GM12878 (cell line): Measurements from ENCODE around the gene CDH8. TPM values are rescaled to one million over a fixed set of nuclear protein-coding genes. Genes with fewer than 3 reads are reported as not detected.

Source experiments
- ATAC-seq: fragments of 200-7000 bp; cut with Tn5 transposase; 3 replicates; pipeline ENCODE4 v1.9.1; 2020; ENCODE audit warnings: mild to moderate bottlenecking, moderate library complexity
- BruUV-seq: library from RNA; stranded (reverse); fragments of 400-500 nt; replicated peaks from 2 replicates; lab custom pipeline; 2021; lab: Mats Ljungman, UMichigan
- CTCF ChIA-PET: fragments of 300-600 bp; sonication (Branson Sonifier 250); formaldehyde crosslinking; extraction: SDS; loops from one replicate; lab custom pipeline; 2021; ENCODE audit warnings: inconsistent platforms; lab: Yijun Ruan, JAX
- POLR2A ChIA-PET: fragments of 350-600 bp; formaldehyde crosslinking; extraction: SDS; loops from one replicate; lab custom pipeline; 2021; ENCODE audit warnings: inconsistent platforms; lab: Charles Lee
- RAD21 ChIA-PET: fragments of 300-600 bp; sonication (Branson Sonifier 250); formaldehyde crosslinking; loops from one replicate; lab custom pipeline; 2023; ENCODE audit warnings: antibody characterized with exemption; ENCODE audit not compliant: unreplicated experiment; lab: Charles Lee
- SMC1A ChIA-PET: fragments of 300-600 bp; sonication (Branson Sonifier 250); formaldehyde crosslinking; loops from one replicate; lab custom pipeline; 2023; ENCODE audit not compliant: unreplicated experiment, uncharacterized antibody; lab: Charles Lee
- DNase-seq: peaks from one replicate; pipeline ENCODE4 v3.0.0-alpha.2; 2011; ENCODE audit warnings: low read depth, low spot score
- FAIRE-seq: peaks from 3 replicates; lab custom pipeline; 2011; peaks lifted over from hg19 to GRCh38; lab: Jason Lieb, UNC
- H2AFZ ChIP-seq: 2 replicates; pipeline ENCODE4 v1.6.0; 2011; ENCODE audit warnings: low read depth, low read length, control low read depth; ENCODE audit not compliant: control insufficient read depth
- H3K27ac ChIP-seq: 2 replicates; pipeline ENCODE4 v1.5.1; 2011; ENCODE audit warnings: control low read depth; ENCODE audit not compliant: control insufficient read depth, insufficient read depth
- H3K27me3 ChIP-seq, 2 experiments: replicated peaks in 1 of 2; 2 replicates each; pipeline versions ENCODE4 v1.6.0 to v1.6.1; 2011; ENCODE audit warnings: low read length in 1 of 2; ENCODE audit not compliant: control insufficient read depth in 2 of 2, insufficient read depth in 2 of 2
- H3K36me3 ChIP-seq, 2 experiments: 2 replicates each; pipeline ENCODE4 v1.5.1; 2011; ENCODE audit warnings: low read length in 1 of 2; ENCODE audit not compliant: control insufficient read depth in 2 of 2, insufficient read depth in 2 of 2
- H3K4me1 ChIP-seq: 2 replicates; pipeline ENCODE4 v1.6.1; 2011; ENCODE audit warnings: mild to moderate bottlenecking, low read length, moderate library complexity, mixed read lengths; ENCODE audit not compliant: control insufficient read depth, insufficient read depth
- H3K4me2 ChIP-seq: 2 replicates; pipeline ENCODE4 v1.6.0; 2011; ENCODE audit warnings: control low read depth; ENCODE audit not compliant: control insufficient read depth, insufficient read depth
- H3K4me3 ChIP-seq: fragments of 200-600 bp; sonication (generic); 2 replicates; pipeline ENCODE4 v1.5.1; 2016
- H3K79me2 ChIP-seq: 2 replicates; pipeline ENCODE4 v1.6.0; 2011; ENCODE audit warnings: low read length; ENCODE audit not compliant: control insufficient read depth, insufficient read depth
- H3K9ac ChIP-seq: 2 replicates; pipeline ENCODE4 v1.8.0; 2011; ENCODE audit warnings: low read length, control low read depth, mixed read lengths; ENCODE audit not compliant: control insufficient read depth, insufficient read depth
- H3K9me3 ChIP-seq: replicated peaks from 3 replicates; pipeline ENCODE4 v1.5.1; 2011; ENCODE audit warnings: mild to moderate bottlenecking, low read length; ENCODE audit not compliant: control insufficient read depth, insufficient read depth
- H4K20me1 ChIP-seq: 2 replicates; pipeline ENCODE4 v1.6.0; 2011; ENCODE audit not compliant: control insufficient read depth, insufficient read depth
- ATF7 ChIP-seq: fragments of 450-650 bp; IDR thresholded peaks from 2 replicates; pipeline ENCODE4 v1.6.1; 2016; ENCODE audit warnings: low read depth, mild to moderate bottlenecking
- BMI1 ChIP-seq: fragments of 450-650 bp; IDR thresholded peaks from 2 replicates; pipeline ENCODE4 v1.6.1; 2016; ENCODE audit warnings: mild to moderate bottlenecking, moderate library complexity, borderline replicate concordance
- CHD2 ChIP-seq: IDR thresholded peaks from 2 replicates; pipeline ENCODE4 v1.6.1; 2011; ENCODE audit warnings: low read depth, low read length, improper control_type of control experiment, borderline replicate concordance
- EGR1 ChIP-seq, 2 experiments: IDR thresholded peaks; 1 replicate in 1 of 2; 2 replicates in 1 of 2; pipeline ENCODE4 v1.6.1; 2011 to 2012; ENCODE audit warnings: low read depth in 2 of 2, low read length in 2 of 2, borderline replicate concordance in 1 of 2, mild to moderate bottlenecking in 1 of 2, moderate library complexity in 1 of 2
- KLF5 ChIP-seq: fragments of 450-650 bp; IDR thresholded peaks from 2 replicates; pipeline ENCODE4 v1.6.1; 2014; ENCODE audit warnings: mild to moderate bottlenecking; ENCODE audit not compliant: partially characterized antibody
- MYC ChIP-seq: IDR thresholded peaks from 2 replicates; pipeline ENCODE4 v1.6.1; 2011; ENCODE audit warnings: mild to moderate bottlenecking, low read length, moderate library complexity, inconsistent platforms; ENCODE audit not compliant: insufficient read depth, insufficient replicate concordance, insufficient read length, severe bottlenecking
- NFIC ChIP-seq: IDR thresholded peaks from 2 replicates; pipeline ENCODE4 v1.6.1; 2012; ENCODE audit warnings: low read depth, mild to moderate bottlenecking, inconsistent platforms, low read length, moderate library complexity
- POLR2AphosphoS2 ChIP-seq: IDR thresholded peaks from 2 replicates; pipeline ENCODE4 v1.6.1; 2011; ENCODE audit warnings: low read depth, mild to moderate bottlenecking, low read length, improper control_type of control experiment, moderate library complexity
- RELA ChIP-seq: fragments of 450-650 bp; IDR thresholded peaks from 2 replicates; pipeline ENCODE4 v1.8.0; 2014; ENCODE audit warnings: borderline replicate concordance; ENCODE audit not compliant: partially characterized antibody
- REST ChIP-seq: IDR thresholded peaks from 2 replicates; pipeline ENCODE4 v1.6.1; 2012; ENCODE audit warnings: mild to moderate bottlenecking, low read depth, low read length
- SMARCA5 ChIP-seq: fragments of 450-650 bp; IDR thresholded peaks from 2 replicates; pipeline ENCODE4 v1.6.1; 2017; ENCODE audit warnings: mild to moderate bottlenecking
- SUPT20H ChIP-seq: IDR thresholded peaks from 2 replicates; pipeline ENCODE4 v1.6.1; 2011; ENCODE audit warnings: low read depth, mild to moderate bottlenecking, low read length, moderate library complexity, borderline replicate concordance; ENCODE audit not compliant: control insufficient read depth
- USF1 ChIP-seq: IDR thresholded peaks from 2 replicates; pipeline ENCODE4 v1.6.1; 2011; ENCODE audit warnings: borderline replicate concordance, low read depth, mild to moderate bottlenecking, moderate library complexity, mixed read lengths, low read length; ENCODE audit not compliant: insufficient read depth; ENCODE audit errors: extremely low read length
- WRNIP1 ChIP-seq: IDR thresholded peaks from 2 replicates; pipeline ENCODE4 v1.6.1; 2011; ENCODE audit warnings: low read depth, low read length, improper control_type of control experiment, borderline replicate concordance
- ZNF24 ChIP-seq: fragments of 450-650 bp; IDR thresholded peaks from 2 replicates; pipeline ENCODE4 v1.6.1; 2017; ENCODE audit warnings: antibody characterized with exemption, mild to moderate bottlenecking
- ZNF384 ChIP-seq: IDR thresholded peaks from 2 replicates; pipeline ENCODE4 v1.6.1; 2012; ENCODE audit warnings: low read depth, mild to moderate bottlenecking, low read length, improper control_type of control experiment, borderline replicate concordance
- WGBS: methylation state at CpG from one replicate; pipeline ENCODE4 v1.1.6; 2016; ENCODE audit warnings: low lambda C conversion rate; ENCODE audit not compliant: insufficient replicate concordance, insufficient coverage; ENCODE audit errors: missing lambda C conversion rate; 5-methylcytosine and 5-hydroxymethylcytosine counted together
- in situ Hi-C: fragments of 300-500 bp; cut with MboI; formaldehyde crosslinking; loops from 9 replicates; pipeline ENCODE4 v1.14.3; 2018; ENCODE audit warnings: mixed read lengths
- intact Hi-C: fragments of 100-400 bp; cut with micrococcal nuclease; formaldehyde crosslinking; loops from one replicate; pipeline ENCODE4 v1.14.2; 2022; ENCODE audit not compliant: unreplicated experiment
- polyA plus RNA-seq, 11 experiments: library from polyadenylated mRNA; depleted of rRNA in 4 of 11; unstranded in 6 of 11; stranded (reverse) in 5 of 11; fragments of >200 nt; fragmentation: Nextera tagmentation in 4 of 11; fragmentation: Illumina TruSeq in 1 of 11; extraction: Ambion mirVana in 4 of 11; extraction: Trizol in 1 of 11; gene quantifications; 1 replicate in 1 of 11; 2 replicates in 10 of 11; pipeline versions ENCODE4 v1.2.1 to v1.2.3, GENCODE V29; 2011 to 2016; ENCODE audit warnings: inconsistent platforms in 2 of 11, missing spikeins in 2 of 11, low read depth in 1 of 11
- total RNA-seq, 4 experiments: library from RNA; depleted of rRNA in 3 of 4; stranded (reverse); fragments of >200 nt in 3 of 4; fragmentation: Illumina TruSeq in 1 of 4; extraction: Trizol in 1 of 4; gene quantifications; 2 replicates each; pipeline versions ENCODE4 v1.2.1 to v1.2.3, GENCODE V29; 2013 to 2021
- TF ChIP-seq, protein P1 (sequence below): IDR thresholded peaks from 2 replicates; pipeline ENCODE4 v1.6.1; 2012; ENCODE audit warnings: low read depth, low read length, improper control_type of control experiment

The CDH8 gene
- total and polyA plus RNA-seq, 10 of the 15 experiments (the other 5 are each of a cell fraction or from before 2014, with no cell fraction given): 0.13 to 0.68 (median 0.25) TPM; not detected in 3

- intact Hi-C loops: no loop called here
- Histone ChIP-seq H3K4me2 (no peak overlapping the region), H3K36me3 (no peaks in the 10 kb centered on the region), H4K20me1 (no peaks in the 10 kb centered on the region), H3K9me3 (no peaks in the 10 kb centered on the region), H3K27ac (no peak overlapping the region), H3K4me3 (no peak overlapping the region), H2AFZ (no peak overlapping the region), H3K79me2 (no peaks in the 10 kb centered on the region), H3K4me1 (no peaks in the 10 kb centered on the region), H3K27me3 (no peaks in the 10 kb centered on the region), H3K9ac (no peak overlapping the region)
- in situ Hi-C loops: no loop called here
- FAIRE-seq (no peak), DNase-seq (no peak), ATAC-seq (no peak)
- RAD21 ChIA-PET: no interaction called here
- POLR2A ChIA-PET: no interaction called here
- SMC1A ChIA-PET: interaction anchor here (0.6 kb wide), 1 partner anchor 250 kb away, joined by 3 read pairs; no protein-coding TSS in a partner anchor
- WGBS: 36% methylated on average over 3 of the region's 3 CpGs
- CTCF ChIA-PET: no interaction called here
- no peak for TF ChIP-seq SMARCA5
- no peak for TF ChIP-seq RELA
- no peak for TF ChIP-seq KLF5
- no peak for TF ChIP-seq EGR1 (IDR thresholded peaks at IDR 0.05; ENCODE audit: borderline replicate concordance in 1 of 2, low read depth in 2 of 2, low read length in 2 of 2)
- no peak for TF ChIP-seq ATF7
- TF ChIP-seq ZNF24: no peak
- TF ChIP-seq POLR2AphosphoS2: no peak
- TF ChIP-seq REST: no peak
- TF ChIP-seq, protein P1, sequence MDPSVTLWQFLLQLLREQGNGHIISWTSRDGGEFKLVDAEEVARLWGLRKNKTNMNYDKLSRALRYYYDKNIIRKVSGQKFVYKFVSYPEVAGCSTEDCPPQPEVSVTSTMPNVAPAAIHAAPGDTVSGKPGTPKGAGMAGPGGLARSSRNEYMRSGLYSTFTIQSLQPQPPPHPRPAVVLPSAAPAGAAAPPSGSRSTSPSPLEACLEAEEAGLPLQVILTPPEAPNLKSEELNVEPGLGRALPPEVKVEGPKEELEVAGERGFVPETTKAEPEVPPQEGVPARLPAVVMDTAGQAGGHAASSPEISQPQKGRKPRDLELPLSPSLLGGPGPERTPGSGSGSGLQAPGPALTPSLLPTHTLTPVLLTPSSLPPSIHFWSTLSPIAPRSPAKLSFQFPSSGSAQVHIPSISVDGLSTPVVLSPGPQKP: no peak
- TF ChIP-seq SUPT20H: no peak
- no peak for TF ChIP-seq CHD2
- TF ChIP-seq WRNIP1: no peak
- TF ChIP-seq USF1: no peak
- TF ChIP-seq ZNF384: no peak
- TF ChIP-seq MYC: no peak
- no peak for TF ChIP-seq NFIC
- no peak for TF ChIP-seq BMI1
- BruUV-seq: no TSS peak
Observed at GRCh38 chr16:61684541-61684940, 351.7 kb downstream of the CDH8 start.
